AG09309 (cell line): ENCODE data around the gene MRPL10.

Experiments used
- DNase-seq: peaks from one replicate; pipeline ENCODE4 v3.0.0-alpha.2; 2010; ENCODE audit warnings: low read depth
- H3K4me3 ChIP-seq: 2 replicates; pipeline ENCODE4 v1.5.1; 2011; ENCODE audit warnings: mild to moderate bottlenecking, low read depth, low read length, moderate library complexity; ENCODE audit not compliant: control insufficient read depth
- CTCF ChIP-seq: IDR thresholded peaks from 2 replicates; pipeline ENCODE4 v1.5.1; 2011; ENCODE audit warnings: mild to moderate bottlenecking, low read depth, low read length, inconsistent platforms; ENCODE audit not compliant: insufficient read depth, control insufficient read depth; ENCODE audit errors: missing control alignments

MRPL10 gene

GRCh38 chr17:47808830-47809480 lies 22.4 kb downstream of the MRPL10 start:
- no peak for DNase-seq
- no peak for TF ChIP-seq CTCF

GRCh38 chr17:47808036-47808829 lies 23.1 kb downstream of the MRPL10 start:
- no peak for DNase-seq
- TF ChIP-seq CTCF, result no peak
- no peak overlapping the region for H3K4me3 ChIP-seq

More at GRCh38 chr17:47808830-47809480, 22.4 kb downstream of the MRPL10 start:
- no peak overlapping the region for H3K4me3 ChIP-seq

- no peak for TF ChIP-seq CTCF
- no peak for DNase-seq
- no peak overlapping the region for H3K4me3 ChIP-seq
Observed at GRCh38 chr17:47807421-47807820, 23.9 kb downstream of the MRPL10 start.

- TF ChIP-seq CTCF, result no peak
- no peak overlapping the region for H3K4me3 ChIP-seq
- no peak for DNase-seq
Observed at GRCh38 chr17:47806913-47807255, 24.5 kb downstream of the MRPL10 start.

GRCh38 chr17:47806026-47806912 lies 25.1 kb downstream of the MRPL10 start:
- no peak for TF ChIP-seq CTCF
- no peak for DNase-seq
- H3K4me3 ChIP-seq, result no peak overlapping the region

- DNase-seq, result no peak
- no peak overlapping the region for H3K4me3 ChIP-seq
- TF ChIP-seq CTCF, result no peak
Observed at GRCh38 chr17:47804461-47804860, 26.9 kb downstream of the MRPL10 start.
